AG09309 (cell line): ENCODE results near the gene TNNI2.

Experiments
- DNase-seq: peaks from one replicate; pipeline ENCODE4 v3.0.0-alpha.2; 2010; ENCODE audit warnings: low read depth
- H3K4me3 ChIP-seq: 2 replicates; pipeline ENCODE4 v1.5.1; 2011; ENCODE audit warnings: mild to moderate bottlenecking, low read depth, low read length, moderate library complexity; ENCODE audit not compliant: control insufficient read depth
- TF ChIP-seq, protein P1 (sequence below): IDR thresholded peaks from 2 replicates; pipeline ENCODE4 v1.5.1; 2011; ENCODE audit warnings: mild to moderate bottlenecking, low read depth, low read length, inconsistent platforms; ENCODE audit not compliant: insufficient read depth, control insufficient read depth; ENCODE audit errors: missing control alignments

The TNNI2 gene

DNA sequence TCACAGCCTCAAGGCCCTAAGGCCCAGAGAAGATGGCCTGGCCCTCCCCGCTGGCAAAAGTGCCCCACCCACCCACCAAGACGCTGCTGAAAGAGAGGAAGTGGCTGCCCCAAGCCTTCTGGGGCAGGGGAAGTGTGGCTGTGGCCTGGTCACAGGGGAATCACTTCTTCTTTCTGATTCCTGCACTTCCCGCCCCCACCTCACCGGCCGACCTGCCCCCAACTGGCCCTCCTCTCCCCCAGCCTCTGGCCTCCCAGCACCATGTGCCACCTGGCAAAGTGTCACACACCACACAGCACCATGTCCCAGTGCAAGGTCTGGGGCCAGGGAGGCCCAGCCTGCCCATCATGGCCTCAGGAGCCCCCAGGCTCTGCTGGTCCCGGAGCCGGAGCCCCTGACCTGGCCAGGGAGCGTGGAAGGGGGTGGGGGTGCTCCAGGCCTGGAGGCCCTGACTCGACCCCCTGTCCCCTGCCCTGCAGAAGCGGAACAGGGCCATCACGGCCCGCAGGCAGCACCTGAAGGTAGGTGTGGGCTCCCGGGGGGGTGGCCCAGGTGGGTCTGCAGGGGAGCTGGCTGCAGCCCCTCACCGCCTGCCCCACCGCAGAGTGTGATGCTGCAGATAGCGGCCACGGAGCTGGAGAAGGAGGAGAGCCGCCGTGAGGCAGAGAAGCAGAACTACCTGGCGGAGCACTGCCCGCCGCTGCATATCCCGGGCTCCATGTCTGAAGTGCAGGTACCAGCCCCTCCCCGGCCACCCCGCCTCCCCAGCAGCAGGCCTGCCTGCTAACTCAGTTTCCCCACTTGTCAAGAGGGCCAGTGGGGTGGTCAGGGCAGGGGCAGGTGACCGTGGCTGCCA, 1.4 kb downstream of the TNNI2 start:
- TF ChIP-seq, protein P1, sequence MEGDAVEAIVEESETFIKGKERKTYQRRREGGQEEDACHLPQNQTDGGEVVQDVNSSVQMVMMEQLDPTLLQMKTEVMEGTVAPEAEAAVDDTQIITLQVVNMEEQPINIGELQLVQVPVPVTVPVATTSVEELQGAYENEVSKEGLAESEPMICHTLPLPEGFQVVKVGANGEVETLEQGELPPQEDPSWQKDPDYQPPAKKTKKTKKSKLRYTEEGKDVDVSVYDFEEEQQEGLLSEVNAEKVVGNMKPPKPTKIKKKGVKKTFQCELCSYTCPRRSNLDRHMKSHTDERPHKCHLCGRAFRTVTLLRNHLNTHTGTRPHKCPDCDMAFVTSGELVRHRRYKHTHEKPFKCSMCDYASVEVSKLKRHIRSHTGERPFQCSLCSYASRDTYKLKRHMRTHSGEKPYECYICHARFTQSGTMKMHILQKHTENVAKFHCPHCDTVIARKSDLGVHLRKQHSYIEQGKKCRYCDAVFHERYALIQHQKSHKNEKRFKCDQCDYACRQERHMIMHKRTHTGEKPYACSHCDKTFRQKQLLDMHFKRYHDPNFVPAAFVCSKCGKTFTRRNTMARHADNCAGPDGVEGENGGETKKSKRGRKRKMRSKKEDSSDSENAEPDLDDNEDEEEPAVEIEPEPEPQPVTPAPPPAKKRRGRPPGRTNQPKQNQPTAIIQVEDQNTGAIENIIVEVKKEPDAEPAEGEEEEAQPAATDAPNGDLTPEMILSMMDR = no peak
- no peak for DNase-seq
- H3K4me3 ChIP-seq = no peak overlapping the region

GRCh38 chr11:1840780-1841480, 2.1 kb downstream of the TNNI2 start:
- TF ChIP-seq, protein P1 = no peak
- H3K4me3 ChIP-seq = no peak overlapping the region

GRCh38 chr11:1841511-1842148, 2.8 kb downstream of the TNNI2 start:
- no peak overlapping the region for H3K4me3 ChIP-seq
- DNase-seq = no peak
- TF ChIP-seq, protein P1 = no peak

More at GRCh38 chr11:1840780-1841480, 2.1 kb downstream of the TNNI2 start:
- no peak for DNase-seq

DNA sequence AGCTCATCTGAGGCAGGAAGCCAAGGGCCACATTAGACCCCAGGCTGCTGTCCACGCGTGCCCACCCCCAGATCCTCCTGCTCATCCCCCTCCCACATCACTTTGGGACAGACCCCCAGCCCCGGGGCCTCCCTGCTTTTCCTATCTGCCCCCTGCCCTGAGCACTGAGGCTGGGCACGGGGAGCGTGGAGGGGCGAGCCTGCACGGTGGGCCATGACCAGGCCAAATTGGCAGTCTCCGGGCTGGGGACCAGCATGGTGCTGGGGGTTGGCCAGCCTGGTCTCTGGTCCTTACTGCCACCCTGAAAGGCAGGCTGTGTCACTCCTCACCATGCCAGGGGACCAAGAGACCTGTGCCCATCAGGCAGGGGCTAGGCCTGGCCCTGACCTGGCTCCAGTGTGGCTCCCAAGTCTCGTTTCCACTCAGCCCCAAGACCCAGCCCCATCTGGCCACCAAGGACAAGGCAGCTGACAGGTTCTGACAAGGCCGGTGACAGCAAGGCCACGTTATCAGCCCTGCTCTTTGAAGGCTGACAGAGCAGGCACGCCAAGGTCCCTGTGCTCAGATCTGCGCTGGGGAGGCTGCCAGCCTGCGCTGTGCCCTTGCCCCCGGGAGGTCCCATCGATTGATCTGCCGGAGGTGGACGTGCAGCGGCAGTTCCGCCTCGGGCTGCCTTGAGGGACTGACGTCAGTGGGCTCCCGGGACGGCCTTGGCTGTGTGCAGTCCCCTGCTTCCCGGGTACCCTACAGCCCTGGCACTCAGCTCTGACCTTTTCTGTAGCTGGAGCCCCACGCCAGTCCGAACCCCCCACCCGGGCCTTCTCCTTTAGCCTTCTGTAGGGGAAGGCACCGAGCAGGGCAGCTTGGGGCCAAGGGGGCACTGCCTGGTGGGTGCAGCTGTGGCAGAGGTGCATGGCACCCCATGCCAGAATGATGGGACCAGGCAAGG, 3.6 kb downstream of the TNNI2 start:
- no peak overlapping the region for H3K4me3 ChIP-seq
- no peak for DNase-seq
- TF ChIP-seq, protein P1 = no peak

DNA sequence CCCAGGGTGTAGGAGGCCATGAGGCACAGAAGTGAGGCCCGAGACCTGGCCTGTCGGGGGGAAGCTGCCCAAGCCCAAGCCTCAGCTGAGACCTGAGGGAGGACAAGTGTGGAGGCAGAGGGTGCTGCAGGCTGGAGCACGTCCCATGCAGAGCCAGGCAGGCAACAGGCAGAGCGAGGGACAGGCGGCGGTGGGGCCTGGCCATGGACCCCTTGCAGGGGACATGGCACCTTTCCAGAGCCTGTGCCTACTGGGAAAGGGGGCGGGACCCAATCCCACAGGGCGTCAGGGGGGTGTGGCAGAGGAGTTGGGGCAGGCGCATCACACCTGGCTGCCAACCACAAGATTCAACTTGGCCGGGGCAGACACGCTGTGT, 4.3 kb downstream of the TNNI2 start:
- no peak for DNase-seq
- no peak overlapping the region for H3K4me3 ChIP-seq
- TF ChIP-seq, protein P1 = no peak

DNA sequence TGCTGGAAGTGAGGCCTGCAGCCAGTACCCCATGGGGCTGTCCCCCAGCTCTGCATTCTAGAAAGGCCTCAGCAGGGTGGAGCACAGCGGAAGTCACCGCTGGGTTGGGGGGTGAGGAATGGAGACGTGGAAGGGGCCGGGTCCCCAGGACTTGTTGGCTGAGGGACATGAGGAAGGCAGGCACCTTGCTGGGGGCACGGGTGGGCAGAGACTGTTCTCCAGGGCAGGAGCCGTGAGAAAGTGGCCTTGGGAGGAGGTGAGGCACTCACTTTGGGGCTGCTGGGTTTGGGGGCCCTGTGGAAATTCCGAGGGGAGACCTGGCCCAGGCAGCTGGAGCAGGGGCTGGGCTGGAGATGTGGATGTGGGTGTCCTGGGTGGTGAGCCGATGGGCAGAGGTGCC, 5.0 kb downstream of the TNNI2 start:
- TF ChIP-seq, protein P1 = no peak
- H3K4me3 ChIP-seq = no peak overlapping the region

More for the DNA sequence above, 5.0 kb downstream of the TNNI2 start:
- DNase-seq = no peak
